Measurements from ENCODE around the gene RNF208. TPM values are rescaled to one million over a fixed set of nuclear protein-coding genes. Genes with fewer than 3 reads are reported as not detected.

Gene RNF208
- total and polyA plus RNA-seq, 2 donors (not counting 1 experiment from before 2014, with no cell fraction given), result 0.14 to 0.33 TPM

DNA sequence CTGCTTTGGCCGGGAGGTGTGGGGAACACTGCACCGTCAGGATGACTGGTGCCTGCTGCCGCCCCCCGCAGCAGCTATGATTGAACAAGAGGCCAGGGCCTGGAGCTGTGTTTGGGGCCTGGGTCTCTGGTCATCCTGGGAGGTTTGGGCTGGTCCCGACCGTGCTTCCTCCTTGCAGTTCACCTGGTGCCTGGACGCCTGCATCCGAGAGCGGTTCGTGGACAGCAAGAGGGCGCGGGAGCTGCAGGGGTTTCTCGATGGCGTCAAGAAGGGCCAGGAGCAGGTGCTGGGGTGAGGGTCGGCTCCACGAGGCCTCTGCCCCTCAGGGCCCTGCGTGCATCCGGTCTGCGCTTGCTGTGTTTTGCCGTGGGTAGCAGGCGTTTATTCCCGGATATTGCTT, 42.0 kb upstream of the RNF208 start:
- no peak for DNase-seq (ENCODE audit: low read depth in 2 of 2)
- Histone ChIP-seq H3K27ac (ENCODE audit: insufficient read depth, low read length) (no peak overlapping the region), H3K36me3 (ENCODE audit: control insufficient read depth, insufficient read depth, low read length) (peaks cover 29% of the 10 kb centered on the region), H3K4me1 (ENCODE audit: control insufficient read depth, extremely low read depth, insufficient read depth, low read length) (peaks cover 6% of the 10 kb centered on the region), H4K20me1 (ENCODE audit: control insufficient read depth, extremely low read depth, insufficient read depth, low read length) (no peaks in the 10 kb centered on the region), H3K9me3 (ENCODE audit: control insufficient read depth, insufficient read depth, low read depth, low read length) (no peaks in the 10 kb centered on the region), H3K4me2 (ENCODE audit: extremely low read depth, insufficient read depth, low read length) (no peak overlapping the region), H2AFZ (ENCODE audit: low read length) (no peak overlapping the region), H3K27me3 (ENCODE audit: control insufficient read depth, insufficient read depth, low read length) (no peaks in the 10 kb centered on the region), H3K79me2 (ENCODE audit: control insufficient read depth, insufficient read depth, low read length) (peaks cover 2% of the 10 kb centered on the region), H3K4me3 (replicated peaks in 1 of 4; ENCODE audit: control extremely low read depth in 1 of 4, insufficient read depth in 1 of 4, low read depth in 3 of 4, low read length in 4 of 4) (no peak overlapping the region), H3K9ac (ENCODE audit: insufficient read depth, low read length) (no peak overlapping the region)
- no peak for TF ChIP-seq EZH2 (IDR thresholded peaks at IDR 0.05; ENCODE audit: low read length, missing control alignments)
- TF ChIP-seq, protein P1, sequence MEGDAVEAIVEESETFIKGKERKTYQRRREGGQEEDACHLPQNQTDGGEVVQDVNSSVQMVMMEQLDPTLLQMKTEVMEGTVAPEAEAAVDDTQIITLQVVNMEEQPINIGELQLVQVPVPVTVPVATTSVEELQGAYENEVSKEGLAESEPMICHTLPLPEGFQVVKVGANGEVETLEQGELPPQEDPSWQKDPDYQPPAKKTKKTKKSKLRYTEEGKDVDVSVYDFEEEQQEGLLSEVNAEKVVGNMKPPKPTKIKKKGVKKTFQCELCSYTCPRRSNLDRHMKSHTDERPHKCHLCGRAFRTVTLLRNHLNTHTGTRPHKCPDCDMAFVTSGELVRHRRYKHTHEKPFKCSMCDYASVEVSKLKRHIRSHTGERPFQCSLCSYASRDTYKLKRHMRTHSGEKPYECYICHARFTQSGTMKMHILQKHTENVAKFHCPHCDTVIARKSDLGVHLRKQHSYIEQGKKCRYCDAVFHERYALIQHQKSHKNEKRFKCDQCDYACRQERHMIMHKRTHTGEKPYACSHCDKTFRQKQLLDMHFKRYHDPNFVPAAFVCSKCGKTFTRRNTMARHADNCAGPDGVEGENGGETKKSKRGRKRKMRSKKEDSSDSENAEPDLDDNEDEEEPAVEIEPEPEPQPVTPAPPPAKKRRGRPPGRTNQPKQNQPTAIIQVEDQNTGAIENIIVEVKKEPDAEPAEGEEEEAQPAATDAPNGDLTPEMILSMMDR (conservative IDR thresholded peaks at IDR 0.05 in 1 of 2, IDR thresholded peaks at IDR 0.05 in 1 of 2; ENCODE audit: low read depth in 1 of 2, low read length in 2 of 2), result no peak

DNA sequence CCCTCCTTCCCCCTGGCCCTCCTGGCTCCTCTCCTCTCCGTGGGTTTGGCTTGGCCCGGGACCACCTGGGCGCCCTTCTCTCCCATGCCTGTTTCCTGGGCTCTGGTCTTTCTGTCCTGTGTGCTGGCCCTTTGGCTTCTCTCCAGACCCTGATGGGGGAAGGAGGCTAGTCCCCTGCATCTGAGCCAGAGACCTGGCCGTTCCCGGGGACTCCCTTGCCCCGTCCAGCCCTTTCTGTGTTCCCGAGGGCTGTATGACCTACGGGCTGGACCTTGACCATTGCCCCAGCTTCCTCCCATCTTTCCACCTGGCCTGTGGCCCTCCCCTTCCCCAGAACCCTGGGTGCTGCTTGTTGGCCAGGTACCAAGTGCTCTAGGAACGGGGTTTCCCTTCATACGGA, 41.5 kb upstream of the RNF208 start:
- Histone ChIP-seq H4K20me1 (ENCODE audit: control insufficient read depth, extremely low read depth, insufficient read depth, low read length) (no peaks in the 10 kb centered on the region), H3K9me3 (ENCODE audit: control insufficient read depth, insufficient read depth, low read depth, low read length) (no peaks in the 10 kb centered on the region), H3K27me3 (ENCODE audit: control insufficient read depth, insufficient read depth, low read length) (no peaks in the 10 kb centered on the region), H3K4me1 (ENCODE audit: control insufficient read depth, extremely low read depth, insufficient read depth, low read length) (peaks cover under 1% of the 10 kb centered on the region), H3K27ac (ENCODE audit: insufficient read depth, low read length) (no peak overlapping the region), H3K9ac (ENCODE audit: insufficient read depth, low read length) (no peak overlapping the region), H2AFZ (ENCODE audit: low read length) (no peak overlapping the region), H3K4me2 (ENCODE audit: extremely low read depth, insufficient read depth, low read length) (no peak overlapping the region), H3K4me3 (replicated peaks in 1 of 4; ENCODE audit: control extremely low read depth in 1 of 4, insufficient read depth in 1 of 4, low read depth in 3 of 4, low read length in 4 of 4) (no peak overlapping the region), H3K36me3 (ENCODE audit: control insufficient read depth, insufficient read depth, low read length) (peaks cover 26% of the 10 kb centered on the region), H3K79me2 (ENCODE audit: control insufficient read depth, insufficient read depth, low read length) (peaks cover 2% of the 10 kb centered on the region)
- TF ChIP-seq, protein P1 (conservative IDR thresholded peaks at IDR 0.05 in 1 of 2, IDR thresholded peaks at IDR 0.05 in 1 of 2; ENCODE audit: low read depth in 1 of 2, low read length in 2 of 2), result no peak
- no peak for TF ChIP-seq EZH2 (IDR thresholded peaks at IDR 0.05; ENCODE audit: low read length, missing control alignments)
- no peak for DNase-seq (ENCODE audit: low read depth in 2 of 2)

DNA sequence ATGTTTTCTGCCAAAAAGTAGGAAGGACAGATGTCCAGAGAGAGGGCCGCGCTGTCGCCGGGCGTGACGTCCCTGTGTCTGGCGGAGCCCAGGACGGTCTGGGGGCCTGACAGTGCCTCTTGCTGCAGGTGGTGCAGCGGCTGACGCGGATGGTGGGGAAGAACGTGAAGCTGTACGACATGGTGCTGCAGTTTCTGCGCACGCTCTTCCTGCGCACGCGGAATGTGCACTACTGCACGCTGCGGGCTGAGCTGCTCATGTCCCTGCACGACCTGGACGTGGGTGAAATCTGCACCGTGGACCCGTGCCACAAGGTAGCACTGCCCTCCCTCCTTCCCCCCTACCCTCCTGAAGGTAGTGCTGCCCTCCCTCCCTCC, 40.9 kb upstream of the RNF208 start:
- peaks cover 25% of the 10 kb centered on the region for H3K36me3 ChIP-seq (ENCODE audit: control insufficient read depth, insufficient read depth, low read length)

More for the DNA sequence above, 40.9 kb upstream of the RNF208 start:
- DNase-seq (ENCODE audit: low read depth in 2 of 2), result no peak
- Histone ChIP-seq H3K79me2 (ENCODE audit: control insufficient read depth, insufficient read depth, low read length) (peaks cover 4% of the 10 kb centered on the region), H3K27ac (ENCODE audit: insufficient read depth, low read length) (no peak overlapping the region), H3K4me3 (replicated peaks in 1 of 4; ENCODE audit: control extremely low read depth in 1 of 4, insufficient read depth in 1 of 4, low read depth in 3 of 4, low read length in 4 of 4) (no peak overlapping the region), H2AFZ (ENCODE audit: low read length) (no peak overlapping the region), H3K9ac (ENCODE audit: insufficient read depth, low read length) (no peak overlapping the region), H3K9me3 (ENCODE audit: control insufficient read depth, insufficient read depth, low read depth, low read length) (no peaks in the 10 kb centered on the region), H3K4me2 (ENCODE audit: extremely low read depth, insufficient read depth, low read length) (no peak overlapping the region), H3K27me3 (ENCODE audit: control insufficient read depth, insufficient read depth, low read length) (no peaks in the 10 kb centered on the region), H3K4me1 (ENCODE audit: control insufficient read depth, extremely low read depth, insufficient read depth, low read length) (no peaks in the 10 kb centered on the region), H4K20me1 (ENCODE audit: control insufficient read depth, extremely low read depth, insufficient read depth, low read length) (no peaks in the 10 kb centered on the region)
- TF ChIP-seq, protein P1 (conservative IDR thresholded peaks at IDR 0.05 in 1 of 2, IDR thresholded peaks at IDR 0.05 in 1 of 2; ENCODE audit: low read depth in 1 of 2, low read length in 2 of 2), result no peak
- TF ChIP-seq EZH2 (IDR thresholded peaks at IDR 0.05; ENCODE audit: low read length, missing control alignments), result no peak

All from fibroblast of lung (primary cell).